CD4-positive, alpha-beta T cell treated with Interleukin-4 for 4 hours (primary cell): ENCODE measurements around the gene KRTCAP2.
"Not testable (repeated sequence)": the region's sequence is repeated elsewhere in the genome, so short reads cannot be mapped to it uniquely, and the experiment has no call there.

Experiments used
- DNase-seq: peaks from one replicate; pipeline ENCODE4 v3.0.0-alpha.2; 2020

KRTCAP2 gene

DNA sequence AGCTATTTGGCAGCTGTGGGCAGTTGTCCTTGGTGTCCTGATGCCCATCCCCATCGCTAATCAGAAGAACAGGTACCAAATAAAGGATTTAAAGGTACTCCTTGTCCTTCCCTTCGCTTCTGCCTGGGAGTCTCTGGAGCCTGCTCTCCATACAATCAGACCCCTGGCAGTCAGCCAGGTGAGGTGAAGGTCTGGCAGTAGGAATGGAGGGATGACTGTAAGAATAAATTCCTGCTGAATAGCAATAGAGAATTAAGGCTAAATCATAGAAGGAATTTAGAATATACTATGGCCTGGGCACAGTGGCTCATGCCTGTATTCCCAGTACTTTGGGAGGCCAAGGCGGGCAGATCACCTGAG, 25.4 kb upstream of the KRTCAP2 start:
- no peak for DNase-seq

GRCh38 chr1:155197901-155198546, 24.9 kb upstream of the KRTCAP2 start:
- DNase-seq = no peak

- no peak for DNase-seq
Measured at GRCh38 chr1:155196893-155197638, 24.0 kb upstream of the KRTCAP2 start.

GRCh38 chr1:155196103-155196892, 23.2 kb upstream of the KRTCAP2 start:
- no peak for DNase-seq

DNA sequence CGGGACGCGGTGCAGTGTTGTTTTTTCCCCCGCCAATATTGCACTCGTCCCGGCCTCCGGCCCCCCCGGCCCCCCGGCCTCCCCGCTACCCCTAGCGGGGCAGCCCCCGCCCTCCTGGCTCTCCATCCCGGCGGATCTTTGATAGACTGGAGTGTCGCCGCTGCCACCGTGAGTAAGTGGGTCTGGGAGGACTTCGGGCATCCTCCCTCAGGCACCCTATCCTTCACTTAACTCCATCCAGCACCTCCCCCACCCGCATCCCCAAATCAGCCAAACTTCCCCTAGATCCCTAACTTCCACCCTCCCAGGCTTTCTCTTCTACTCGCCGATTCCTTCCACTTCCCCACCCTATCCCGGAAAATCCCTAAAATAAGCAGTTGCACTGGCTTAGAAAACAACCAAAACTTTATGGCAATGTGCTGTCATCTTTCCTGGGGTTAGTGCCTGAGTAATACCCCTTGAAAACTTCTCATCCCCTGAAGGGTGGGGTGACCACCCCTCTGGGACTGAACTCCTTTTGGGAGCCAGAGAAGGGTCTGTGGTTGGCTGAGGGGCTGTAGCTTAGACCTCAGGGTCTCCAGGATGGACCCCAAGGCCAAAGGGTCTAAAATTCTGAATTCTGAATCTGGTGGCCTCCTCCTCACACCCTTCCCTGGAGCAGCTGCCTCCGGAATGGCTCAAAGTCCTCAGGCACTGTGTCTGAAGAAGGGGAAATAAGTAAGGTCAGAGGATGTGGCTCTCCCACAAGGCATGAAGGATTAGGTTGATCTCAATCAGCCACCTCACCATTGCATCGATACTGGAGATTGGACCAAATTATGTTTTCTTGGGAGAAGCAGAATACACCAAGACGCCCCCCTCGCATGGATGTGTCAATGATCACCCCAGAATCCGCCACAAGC, 22.3 kb upstream of the KRTCAP2 start:
- DNase-seq = no peak

DNA sequence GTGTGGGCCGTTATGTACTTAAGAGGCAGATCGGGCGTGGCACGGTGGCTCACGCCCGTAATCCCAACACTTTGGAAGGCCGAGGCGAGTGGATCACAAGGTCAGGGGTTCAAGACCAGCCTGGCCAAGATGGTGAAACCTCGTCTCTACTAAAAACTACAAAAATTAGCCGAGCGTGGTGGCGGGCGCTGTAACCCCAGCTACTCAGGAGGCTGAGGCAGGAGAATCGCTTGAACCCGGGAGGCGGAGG, 20.8 kb upstream of the KRTCAP2 start:
- DNase-seq = not testable (repeated sequence)

DNA sequence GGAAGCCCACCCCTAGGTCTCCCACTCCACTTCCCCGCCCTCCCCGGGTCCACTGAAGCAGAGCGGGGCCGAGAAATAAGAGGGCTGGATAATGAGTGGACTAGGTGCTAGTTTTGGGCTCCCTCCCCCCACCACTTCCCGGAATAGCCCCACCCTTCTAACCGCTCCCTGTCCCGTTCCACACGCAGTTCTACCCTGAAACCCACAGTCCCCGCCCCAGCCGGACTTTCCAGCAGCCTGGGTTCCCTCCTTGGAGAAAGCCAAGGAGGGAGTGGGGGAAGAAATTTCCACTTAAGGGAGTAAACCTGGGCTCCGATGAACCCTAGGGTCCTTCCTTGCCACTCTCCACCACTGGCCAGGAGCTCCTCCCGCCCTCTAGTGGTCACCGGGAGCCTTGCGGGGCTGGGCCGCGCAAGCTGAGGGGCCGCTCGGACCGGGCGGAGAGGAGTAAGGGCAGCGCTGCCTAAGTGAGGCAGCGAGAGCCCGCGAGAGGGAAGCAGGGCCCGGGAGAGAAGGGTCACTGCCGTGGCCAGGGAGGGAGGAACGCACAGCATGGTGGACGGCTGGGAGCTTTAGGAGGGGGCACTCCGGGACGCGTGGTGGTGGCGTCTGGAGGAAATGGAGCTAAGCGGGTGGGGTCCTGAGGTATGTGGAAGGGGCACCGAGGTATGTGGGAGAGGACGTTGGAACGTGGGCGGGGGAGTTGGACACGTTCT, 20.3 kb upstream of the KRTCAP2 start:
- peak; percentile 75 for DNase-seq

DNA sequence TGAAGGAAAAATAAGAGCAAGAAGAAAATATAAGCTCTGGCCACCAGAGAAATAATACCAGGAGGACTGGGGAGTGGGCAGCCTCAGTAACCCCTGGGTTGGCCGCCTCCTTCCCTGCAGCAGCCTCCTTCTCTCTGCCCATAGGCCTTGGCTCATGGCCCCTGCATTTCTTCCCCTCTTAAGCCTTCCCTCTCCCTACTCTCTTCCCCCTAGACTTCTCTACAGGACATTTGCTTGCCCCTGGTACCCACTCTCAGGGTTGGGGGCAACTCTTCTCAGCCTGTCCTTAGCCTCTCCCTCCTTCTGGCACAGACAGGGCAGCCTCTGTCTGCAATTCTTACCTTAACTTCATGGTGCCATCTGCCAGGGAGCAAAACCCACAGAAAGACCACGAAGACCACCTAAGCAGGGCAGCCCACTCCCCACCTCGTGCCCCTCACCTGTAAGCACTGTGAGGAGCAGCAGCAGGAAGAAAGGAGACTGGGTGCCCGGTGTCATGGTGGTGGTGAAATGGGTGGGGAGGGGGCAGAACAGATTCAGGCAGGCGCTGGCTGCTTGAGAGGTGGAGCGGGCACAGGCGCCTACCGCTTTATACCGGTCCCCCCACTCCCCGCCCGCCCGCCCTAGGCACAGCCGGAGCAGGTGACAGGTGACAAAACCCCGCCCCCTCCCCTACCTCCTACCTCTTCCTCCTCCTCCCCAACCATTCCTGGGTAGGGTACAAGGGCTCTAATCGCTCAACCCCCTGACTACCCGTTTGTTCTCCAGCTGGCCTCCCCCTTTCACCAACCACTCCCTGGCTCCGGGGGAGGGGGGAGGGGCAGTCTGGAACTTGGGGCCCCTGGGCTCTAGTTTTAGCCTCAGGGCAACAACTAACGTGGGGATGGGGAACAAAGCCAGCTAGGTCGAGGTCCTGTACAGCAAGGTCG, 19.5 kb upstream of the KRTCAP2 start:
- DNase-seq = peak; percentile 55

- no peak for DNase-seq
Measured at GRCh38 chr1:155191904-155192303, 18.8 kb upstream of the KRTCAP2 start.

DNA sequence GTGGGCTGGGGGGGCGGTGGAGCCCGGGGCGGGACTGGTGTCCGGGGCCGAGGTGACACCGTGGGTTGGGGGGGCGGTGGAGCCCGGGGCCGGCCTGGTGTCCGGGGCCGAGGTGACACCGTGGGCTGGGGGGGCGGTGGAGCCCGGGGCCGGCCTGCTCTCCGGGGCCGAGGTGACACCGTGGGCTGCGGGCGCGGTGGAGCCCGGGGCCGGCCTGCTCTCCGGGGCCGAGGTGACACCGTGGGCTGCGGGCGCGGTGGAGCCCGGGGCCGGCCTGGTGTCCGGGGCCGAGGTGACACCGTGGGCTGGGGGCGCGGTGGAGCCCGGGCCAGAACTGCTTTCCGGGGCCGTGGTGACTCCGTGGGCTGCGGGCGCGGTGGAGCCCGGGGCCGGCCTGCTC, 16.8 kb upstream of the KRTCAP2 start:
- not testable (repeated sequence) for DNase-seq

DNA sequence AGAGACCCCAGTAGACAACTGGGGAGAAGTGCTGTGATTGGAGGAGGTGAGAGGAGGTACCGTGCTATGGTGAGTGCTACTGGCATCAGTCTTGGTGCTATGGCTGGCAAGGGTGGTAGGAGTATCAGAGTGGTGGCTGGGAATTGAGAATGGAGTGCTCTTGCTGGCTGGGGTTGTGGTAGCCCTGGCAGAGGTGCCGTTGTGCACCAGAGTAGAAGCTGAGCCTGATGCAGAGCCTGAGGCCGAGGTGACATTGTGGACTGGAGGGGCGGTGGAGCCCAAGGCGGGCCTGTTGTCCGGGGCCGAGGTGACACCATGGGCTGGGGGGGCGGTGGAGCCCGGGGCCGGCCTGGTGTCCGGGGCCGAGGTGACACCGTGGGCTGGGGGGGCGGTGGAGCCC, 15.2 kb upstream of the KRTCAP2 start:
- no peak for DNase-seq

DNA sequence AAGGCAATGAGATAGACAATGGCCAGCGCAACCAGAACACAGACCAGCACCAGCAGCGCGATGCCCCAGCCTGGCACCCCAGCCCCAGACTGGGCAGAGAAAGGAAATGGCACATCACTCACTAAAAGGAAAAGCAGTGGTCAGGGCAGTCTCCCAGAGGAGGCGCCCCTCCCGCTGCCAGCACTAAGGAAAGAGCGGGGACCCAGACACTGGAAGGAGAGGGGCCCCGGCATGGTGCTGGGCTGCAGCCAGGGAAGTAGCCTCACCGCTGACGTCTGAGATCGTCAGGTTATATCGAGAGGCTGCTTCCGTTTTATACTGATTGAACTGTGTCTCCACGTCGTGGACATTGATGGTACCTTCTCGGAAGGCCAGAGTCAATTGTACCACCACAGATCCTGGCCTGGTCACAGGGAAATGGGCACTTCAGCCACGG, 14.4 kb upstream of the KRTCAP2 start:
- no peak for DNase-seq

- no peak for DNase-seq
Measured at GRCh38 chr1:155186794-155187455, 13.8 kb upstream of the KRTCAP2 start.

- DNase-seq = no peak
Measured at GRCh38 chr1:155186067-155186793, 13.1 kb upstream of the KRTCAP2 start.

DNA sequence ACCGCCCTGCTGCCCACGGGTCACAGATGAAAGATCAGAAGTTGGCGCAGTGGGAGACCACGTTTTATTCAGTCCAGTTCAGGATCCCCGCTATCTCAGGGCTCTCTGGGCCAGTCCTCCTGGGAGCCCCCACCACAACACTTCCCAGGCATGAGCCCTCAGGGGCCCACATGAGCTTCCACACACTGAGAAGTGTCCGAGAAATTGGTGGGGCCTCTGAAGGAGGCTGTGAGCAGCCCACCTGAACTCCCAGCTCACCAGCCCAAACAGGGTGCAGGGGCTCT, 12.6 kb upstream of the KRTCAP2 start:
- DNase-seq = no peak

GRCh38 chr1:155184835-155185782, 12.0 kb upstream of the KRTCAP2 start:
- no peak for DNase-seq

DNA sequence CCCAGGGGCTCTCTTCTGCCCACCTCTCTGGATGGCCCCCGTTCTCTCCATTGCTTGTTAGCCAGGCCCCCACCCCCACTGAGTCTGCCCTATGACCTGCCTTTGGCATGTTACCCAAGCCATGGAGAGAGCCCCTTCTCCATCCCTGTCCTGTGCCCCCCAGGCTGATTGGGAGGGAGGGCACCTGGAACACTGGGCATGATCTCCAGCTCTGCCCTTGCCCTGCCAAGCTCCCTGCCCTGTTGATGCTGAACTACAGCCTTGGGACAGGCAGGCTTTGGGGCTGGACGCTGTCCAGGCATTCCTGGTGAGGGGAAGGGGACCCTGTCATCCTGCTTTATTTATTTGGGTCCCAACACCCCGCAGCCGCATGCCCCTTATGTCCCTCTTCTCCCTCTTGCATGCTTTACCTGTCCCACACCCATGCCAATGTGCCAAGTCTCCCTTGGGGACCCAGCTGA, 11.3 kb upstream of the KRTCAP2 start:
- no peak for DNase-seq

DNA sequence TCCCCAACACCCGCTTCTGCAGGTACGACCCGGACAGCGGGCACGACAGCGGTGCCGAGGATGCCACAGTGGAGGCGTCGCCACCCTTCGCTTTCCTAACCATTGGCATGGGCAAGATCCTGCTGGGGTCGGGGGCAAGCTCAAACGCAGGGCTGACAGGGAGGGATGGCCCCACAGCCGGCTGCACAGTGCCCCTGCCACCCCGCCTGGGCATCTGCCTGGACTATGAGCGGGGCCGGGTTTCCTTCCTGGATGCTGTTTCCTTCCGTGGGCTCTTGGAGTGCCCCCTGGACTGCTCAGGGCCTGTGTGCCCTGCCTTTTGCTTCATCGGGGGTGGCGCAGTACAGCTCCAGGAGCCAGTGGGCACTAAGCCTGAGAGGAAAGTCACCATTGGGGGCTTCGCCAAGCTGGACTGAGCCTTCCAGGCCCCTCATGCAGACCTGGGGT, 10.7 kb upstream of the KRTCAP2 start:
- no peak for DNase-seq

GRCh38 chr1:155182052-155182550, 9.0 kb upstream of the KRTCAP2 start:
- DNase-seq = no peak
